CD14-positive monocyte (primary cell): ENCODE results near the gene LRRC4. TPM values are rescaled to one million over a fixed set of nuclear protein-coding genes. Genes with fewer than 3 reads are reported as not detected.

Source experiments
- DNase-seq, 3 donors: peaks; one replicate each; pipeline ENCODE4 v3.0.0-alpha.2; 2011 to 2022
- H2AFZ ChIP-seq: 2 replicates; pipeline ENCODE4 v1.6.0; 2012; ENCODE audit warnings: mild to moderate bottlenecking, low read depth, low read length, inconsistent platforms; ENCODE audit not compliant: insufficient read depth, poor library complexity, severe bottlenecking
- H3K27ac ChIP-seq, 2 donors: 1 replicate in 1 of 2; 2 replicates in 1 of 2; pipeline ENCODE4 v1.5.1; 2012 to 2013; ENCODE audit warnings: low read length in 2 of 2, control low read depth in 1 of 2, inconsistent platforms in 1 of 2, low read depth in 1 of 2, mild to moderate bottlenecking in 1 of 2
- H3K27me3 ChIP-seq, 2 donors: one replicate each; pipeline versions ENCODE4 v1.6.0 to v1.6.1; 2011 to 2013; ENCODE audit warnings: low read length in 2 of 2; ENCODE audit not compliant: control insufficient read depth in 2 of 2, insufficient read depth in 2 of 2
- H3K36me3 ChIP-seq, 2 donors: replicated peaks in 1 of 2; 1 replicate in 1 of 2; 2 replicates in 1 of 2; pipeline versions ENCODE4 v1.5.1 to v1.6.1; 2012 to 2013; ENCODE audit warnings: low read length in 2 of 2, control low read depth in 1 of 2, inconsistent platforms in 1 of 2, mild to moderate bottlenecking in 1 of 2; ENCODE audit not compliant: insufficient read depth in 2 of 2, control insufficient read depth in 1 of 2
- H3K4me1 ChIP-seq, 2 donors: 1 replicate in 1 of 2; 2 replicates in 1 of 2; pipeline versions ENCODE4 v1.5.1 to v1.6.1; 2012 to 2013; ENCODE audit warnings: low read length in 2 of 2, control low read depth in 1 of 2, inconsistent platforms in 1 of 2, mild to moderate bottlenecking in 1 of 2, moderate library complexity in 1 of 2; ENCODE audit not compliant: insufficient read depth in 2 of 2, control insufficient read depth in 1 of 2
- H3K4me2 ChIP-seq: replicated peaks from 2 replicates; pipeline ENCODE3; 2012; ENCODE audit warnings: low read length, moderate library complexity, mild to moderate bottlenecking; ENCODE audit not compliant: poor library complexity, severe bottlenecking; ENCODE audit errors: extremely low read depth
- H3K4me3 ChIP-seq, 3 experiments: fragments of 200-600 bp in 1 of 3; sonication (generic) in 1 of 3; replicated peaks in 1 of 3; 1 replicate in 2 of 3; 2 replicates in 1 of 3; pipeline ENCODE4 v1.5.1; 2011 to 2013; ENCODE audit warnings: low read length in 3 of 3, mild to moderate bottlenecking in 3 of 3, control low read depth in 2 of 3, low read depth in 2 of 3, inconsistent platforms in 1 of 3, moderate library complexity in 1 of 3
- H3K79me2 ChIP-seq: 2 replicates; pipeline ENCODE4 v1.6.0; 2012; ENCODE audit warnings: mild to moderate bottlenecking, control low read depth, inconsistent platforms, low read length, moderate library complexity; ENCODE audit not compliant: insufficient read depth
- H3K9ac ChIP-seq: 2 replicates; pipeline ENCODE4 v1.6.0; 2017; ENCODE audit warnings: low read length, mild to moderate bottlenecking; ENCODE audit not compliant: insufficient read depth, poor library complexity, severe bottlenecking
- H3K9me3 ChIP-seq, 2 donors: replicated peaks in 1 of 2; 1 replicate in 1 of 2; 2 replicates in 1 of 2; pipeline versions ENCODE4 v1.5.1 to v1.6.1; 2012 to 2013; ENCODE audit warnings: low read length in 2 of 2, control low read depth in 1 of 2; ENCODE audit not compliant: control insufficient read depth in 1 of 2, insufficient read depth in 1 of 2
- H4K20me1 ChIP-seq: 2 replicates; pipeline ENCODE4 v1.6.0; 2012; ENCODE audit warnings: mild to moderate bottlenecking, low read length, control low read depth, moderate library complexity; ENCODE audit not compliant: insufficient read depth
- H3K27ac Mint-ChIP-seq, 7 donors: one replicate each; pipeline ENCODE4 v1.8.0; 2020; ENCODE audit warnings: mild to moderate bottlenecking in 7 of 7, mixed read lengths in 7 of 7, moderate library complexity in 6 of 7, inconsistent platforms in 2 of 7
- H3K27me3 Mint-ChIP-seq, 3 donors: one replicate each; pipeline ENCODE4 v1.8.0; 2021 to 2022; ENCODE audit warnings: low read depth in 3 of 3, mild to moderate bottlenecking in 3 of 3, mixed read lengths in 3 of 3, moderate library complexity in 3 of 3, inconsistent platforms in 1 of 3
- H3K36me3 Mint-ChIP-seq, 2 donors: one replicate each; pipeline ENCODE4 v1.8.0; 2020; ENCODE audit warnings: mixed read lengths in 2 of 2, inconsistent platforms in 1 of 2, mild to moderate bottlenecking in 1 of 2
- H3K4me1 Mint-ChIP-seq: one replicate; pipeline ENCODE4 v1.8.0; 2020; ENCODE audit warnings: mild to moderate bottlenecking, mixed read lengths
- H3K4me3 Mint-ChIP-seq, 2 donors: one replicate each; pipeline ENCODE4 v1.8.0; 2020; ENCODE audit warnings: mild to moderate bottlenecking in 2 of 2, mixed read lengths in 2 of 2, moderate library complexity in 1 of 2
- H3K9me3 Mint-ChIP-seq, 7 donors: one replicate each; pipeline ENCODE4 v1.8.0; 2020 to 2022; ENCODE audit warnings: mixed read lengths in 7 of 7, mild to moderate bottlenecking in 6 of 7, moderate library complexity in 6 of 7, inconsistent platforms in 2 of 7
- CTCF ChIP-seq: fragments of 200-600 bp; IDR thresholded peaks from one replicate; pipeline ENCODE4 v1.8.0; 2022; ENCODE audit warnings: antibody characterized with exemption, mild to moderate bottlenecking
- WGBS: methylation state at CpG from one replicate; pipeline ENCODE4 v1.1.5; 2013; ENCODE audit warnings: missing lambda C conversion rate; ENCODE audit not compliant: insufficient coverage; 5-methylcytosine and 5-hydroxymethylcytosine counted together
- intact Hi-C, 2 donors: fragments of 100-400 bp; cut with micrococcal nuclease; formaldehyde crosslinking; loops; one replicate each; pipeline versions ENCODE4 v1.15.0 to v1.15.1; 2023
- polyA plus RNA-seq, 3 donors: library from polyadenylated mRNA; depleted of rRNA in 1 of 3; unstranded in 2 of 3; stranded (reverse) in 1 of 3; fragments of 300-500 nt in 2 of 3; fragments of >200 nt in 1 of 3; fragmentation: Illumina TruSeq in 2 of 3; gene quantifications; 1 replicate in 2 of 3; 2 replicates in 1 of 3; pipeline ENCODE4 v1.2.3, GENCODE V29; 2012 to 2021

The LRRC4 gene
- polyA plus RNA-seq, 3 donors, result 0.12 to 3.3 (median 0.91) TPM

- no peaks in the 10 kb centered on the region for H3K4me1 Mint-ChIP-seq
- peaks cover 53 to 87% of the 10 kb centered on the region in 2 donors for H3K36me3 Mint-ChIP-seq
- intact Hi-C loops, result no loop called here
- WGBS, result 92% methylated on average over 8 of the region's 12 CpGs
- H3K9me3 Mint-ChIP-seq, result no peaks in the 10 kb centered on the region
- H2AFZ ChIP-seq, result no peak overlapping the region
- H3K27ac ChIP-seq, result no peak overlapping the region
- H3K4me1 ChIP-seq, result no peaks in the 10 kb centered on the region
- no peak for DNase-seq
- no peaks in the 10 kb centered on the region for H4K20me1 ChIP-seq
- TF ChIP-seq CTCF, result no peak
- H3K9ac ChIP-seq, result no peak overlapping the region
- no peak overlapping the region for H3K4me2 ChIP-seq
- peaks cover 0 to 2% (median 0%) of the 10 kb centered on the region in 3 donors for H3K27me3 Mint-ChIP-seq
- no peaks in the 10 kb centered on the region for H3K9me3 ChIP-seq
- H3K4me3 ChIP-seq, result no peak overlapping the region
- no peaks in the 10 kb centered on the region for H3K27me3 ChIP-seq
- peak overlapping the region in 2 of 7 donors; percentile 20 to 26 for H3K27ac Mint-ChIP-seq
- H3K36me3 ChIP-seq, result peaks cover 61 to 91% of the 10 kb centered on the region in 2 donors
- H3K4me3 Mint-ChIP-seq, result no peak overlapping the region
- H3K79me2 ChIP-seq, result no peaks in the 10 kb centered on the region
Measured at GRCh38 chr7:128075242-128076095, 44.2 kb upstream of the LRRC4 start.

- Mint-ChIP-seq H3K36me3 (peaks cover 47 to 85% of the 10 kb centered on the region in 2 donors), H3K4me3 (no peak overlapping the region), H3K9me3 (no peaks in the 10 kb centered on the region), H3K4me1 (no peaks in the 10 kb centered on the region), H3K27me3 (peaks cover 0 to 2% (median 0%) of the 10 kb centered on the region in 3 donors), H3K27ac (peak overlapping the region in 2 of 7 donors; percentile 13 to 68)
- Histone ChIP-seq H3K27me3 (no peaks in the 10 kb centered on the region), H3K9ac (no peak overlapping the region), H2AFZ (no peak overlapping the region), H3K9me3 (no peaks in the 10 kb centered on the region), H3K4me2 (no peak overlapping the region), H3K27ac (no peak overlapping the region), H3K79me2 (no peaks in the 10 kb centered on the region), H3K4me1 (no peaks in the 10 kb centered on the region), H3K36me3 (peaks cover 60 to 91% of the 10 kb centered on the region in 2 donors), H4K20me1 (peaks cover 6% of the 10 kb centered on the region), H3K4me3 (no peak overlapping the region)
- no peak for DNase-seq
- WGBS, result 100% methylated on average over 1 of the region's 6 CpGs
- intact Hi-C loops, result no loop called here
- no peak for TF ChIP-seq CTCF
Measured at GRCh38 chr7:128074736-128075135, 43.5 kb upstream of the LRRC4 start.
